Mammary epithelial cell (primary cell): ENCODE results near the gene MYO7A.

Source experiments
- EZH2 ChIP-seq: IDR thresholded peaks from 2 replicates; pipeline ENCODE4 v1.6.1; 2012; ENCODE audit warnings: low read length, inconsistent platforms, borderline replicate concordance
- TF ChIP-seq, protein P1 (sequence below), 2 donors: IDR thresholded peaks in 1 of 2; conservative IDR thresholded peaks in 1 of 2; 2 replicates each; pipeline ENCODE4 v1.5.1; 2011 to 2012; ENCODE audit warnings: inconsistent platforms in 2 of 2, low read length in 2 of 2, mild to moderate bottlenecking in 2 of 2, control low read depth in 1 of 2, low read depth in 1 of 2; ENCODE audit not compliant: insufficient read depth in 1 of 2; ENCODE audit errors: extremely low read depth in 1 of 2

DNA sequence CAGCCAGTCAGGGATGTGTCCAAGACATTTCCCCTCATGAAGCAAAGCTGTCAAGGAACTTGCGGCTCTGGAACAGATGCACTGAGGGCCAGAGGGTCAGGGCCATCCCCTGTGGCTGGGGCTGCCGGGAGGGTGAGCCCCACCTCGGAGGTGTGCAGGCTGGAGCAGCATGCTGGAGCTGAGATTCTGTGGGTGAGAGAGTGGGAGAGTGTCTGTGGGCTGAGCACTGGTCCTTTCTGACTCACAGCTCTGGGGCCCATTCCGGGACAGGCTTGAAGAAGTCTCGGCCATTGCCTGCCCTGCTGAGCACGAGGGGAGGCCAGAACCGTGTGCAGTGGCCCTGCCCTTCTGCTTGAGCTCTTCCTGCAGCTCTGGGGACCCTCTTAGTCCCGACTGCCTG lies 23.3 kb upstream of the MYO7A start:
- TF ChIP-seq EZH2, result no peak
- TF ChIP-seq, protein P1, sequence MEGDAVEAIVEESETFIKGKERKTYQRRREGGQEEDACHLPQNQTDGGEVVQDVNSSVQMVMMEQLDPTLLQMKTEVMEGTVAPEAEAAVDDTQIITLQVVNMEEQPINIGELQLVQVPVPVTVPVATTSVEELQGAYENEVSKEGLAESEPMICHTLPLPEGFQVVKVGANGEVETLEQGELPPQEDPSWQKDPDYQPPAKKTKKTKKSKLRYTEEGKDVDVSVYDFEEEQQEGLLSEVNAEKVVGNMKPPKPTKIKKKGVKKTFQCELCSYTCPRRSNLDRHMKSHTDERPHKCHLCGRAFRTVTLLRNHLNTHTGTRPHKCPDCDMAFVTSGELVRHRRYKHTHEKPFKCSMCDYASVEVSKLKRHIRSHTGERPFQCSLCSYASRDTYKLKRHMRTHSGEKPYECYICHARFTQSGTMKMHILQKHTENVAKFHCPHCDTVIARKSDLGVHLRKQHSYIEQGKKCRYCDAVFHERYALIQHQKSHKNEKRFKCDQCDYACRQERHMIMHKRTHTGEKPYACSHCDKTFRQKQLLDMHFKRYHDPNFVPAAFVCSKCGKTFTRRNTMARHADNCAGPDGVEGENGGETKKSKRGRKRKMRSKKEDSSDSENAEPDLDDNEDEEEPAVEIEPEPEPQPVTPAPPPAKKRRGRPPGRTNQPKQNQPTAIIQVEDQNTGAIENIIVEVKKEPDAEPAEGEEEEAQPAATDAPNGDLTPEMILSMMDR (conservative IDR thresholded peaks at IDR 0.05 in 1 of 2, IDR thresholded peaks at IDR 0.05 in 1 of 2; ENCODE audit: extremely low read depth in 1 of 2, insufficient read depth in 1 of 2, low read depth in 1 of 2, low read length in 2 of 2), result no peak
